DMS53 (cell line): Measurements from ENCODE around the gene SOD1.
"Not testable (repeated sequence)": the region's sequence is repeated elsewhere in the genome, so short reads cannot be mapped to it uniquely, and the experiment has no call there.

ENCODE experiments used
- DNase-seq: peaks from one replicate; lab custom pipeline; 2025; lab: John Stamatoyannopoulos, UW

SOD1 gene

DNA sequence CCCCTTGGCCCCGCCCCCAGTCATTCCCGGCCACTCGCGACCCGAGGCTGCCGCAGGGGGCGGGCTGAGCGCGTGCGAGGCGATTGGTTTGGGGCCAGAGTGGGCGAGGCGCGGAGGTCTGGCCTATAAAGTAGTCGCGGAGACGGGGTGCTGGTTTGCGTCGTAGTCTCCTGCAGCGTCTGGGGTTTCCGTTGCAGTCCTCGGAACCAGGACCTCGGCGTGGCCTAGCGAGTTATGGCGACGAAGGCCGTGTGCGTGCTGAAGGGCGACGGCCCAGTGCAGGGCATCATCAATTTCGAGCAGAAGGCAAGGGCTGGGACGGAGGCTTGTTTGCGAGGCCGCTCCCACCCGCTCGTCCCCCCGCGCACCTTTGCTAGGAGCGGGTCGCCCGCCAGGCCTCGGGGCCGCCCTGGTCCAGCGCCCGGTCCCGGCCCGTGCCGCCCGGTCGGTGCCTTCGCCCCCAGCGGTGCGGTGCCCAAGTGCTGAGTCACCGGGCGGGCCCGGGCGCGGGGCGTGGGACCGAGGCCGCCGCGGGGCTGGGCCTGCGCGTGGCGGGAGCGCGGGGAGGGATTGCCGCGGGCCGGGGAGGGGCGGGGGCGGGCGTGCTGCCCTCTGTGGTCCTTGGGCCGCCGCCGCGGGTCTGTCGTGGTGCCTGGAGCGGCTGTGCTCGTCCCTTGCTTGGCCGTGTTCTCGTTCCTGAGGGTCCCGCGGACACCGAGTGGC is at the start of gene SOD1:
TSS of gene SOD1 (plus strand) at position 158 of the 723 bp plus-strand sequence. CDS start at position 235, 77 bp downstream.
- DNase-seq = peak; percentile 95

DNA sequence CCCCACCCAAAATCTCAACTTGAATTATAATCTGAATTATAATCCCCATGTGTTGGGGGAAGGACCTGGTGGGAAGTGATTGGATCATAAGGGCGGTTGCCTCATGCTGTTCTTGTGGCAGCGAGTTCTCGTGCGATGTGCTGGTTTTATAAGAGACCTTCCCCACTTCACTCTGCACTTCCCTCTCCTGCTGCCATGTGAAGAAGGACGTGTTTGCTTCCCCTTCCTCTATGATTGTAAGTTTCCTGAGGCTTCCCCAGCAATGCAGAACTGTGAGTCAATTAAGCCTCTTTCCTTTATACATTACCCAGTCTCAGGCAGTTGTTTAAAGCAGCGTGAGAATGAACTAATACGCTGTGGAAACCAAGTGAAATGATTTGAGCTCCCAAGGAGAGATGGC is 48.0 kb upstream of the SOD1 start:
- no peak for DNase-seq

DNA sequence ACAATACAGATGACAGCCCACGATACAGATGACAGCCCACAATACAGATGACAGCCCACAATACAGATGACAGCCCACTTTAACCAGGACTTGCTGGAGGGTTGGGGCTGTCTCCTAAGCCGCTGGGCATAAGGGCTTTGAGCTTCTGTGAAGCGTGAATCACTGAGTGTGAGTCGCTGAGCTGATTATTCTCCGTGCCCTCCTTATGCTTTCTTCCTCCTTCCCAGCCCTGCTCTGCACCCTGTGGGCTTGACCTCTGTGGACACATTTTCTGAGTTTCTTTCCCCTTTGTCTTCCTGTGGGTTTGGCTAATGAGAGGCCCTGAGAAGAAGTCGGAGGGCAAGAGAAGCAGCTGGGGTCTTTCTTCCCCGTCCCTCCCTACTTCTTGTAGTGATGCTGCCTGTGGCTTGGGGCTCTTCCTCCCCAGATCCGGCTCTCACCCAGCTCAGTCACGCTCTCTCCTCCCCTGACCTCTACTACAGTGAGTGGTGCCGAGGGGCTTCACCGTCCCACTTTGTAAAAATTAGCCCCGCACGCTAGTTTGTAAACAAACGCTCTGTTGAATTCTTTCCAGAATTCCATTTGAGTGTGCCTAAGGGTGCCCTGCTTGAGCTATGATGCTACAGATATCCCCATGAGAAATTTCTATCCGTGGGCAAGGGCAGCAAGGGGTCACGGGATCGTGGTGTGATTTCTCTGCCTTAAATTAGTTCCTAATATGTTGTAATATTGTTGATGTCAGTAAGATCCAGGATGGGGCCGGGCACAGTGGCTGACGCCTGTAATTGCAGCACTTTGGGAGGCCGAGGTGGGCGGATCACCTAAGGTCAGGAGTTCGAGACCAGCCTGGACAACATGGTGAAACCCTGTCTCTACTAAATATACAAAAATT is 46.4 kb upstream of the SOD1 start:
- DNase-seq = no peak

DNA sequence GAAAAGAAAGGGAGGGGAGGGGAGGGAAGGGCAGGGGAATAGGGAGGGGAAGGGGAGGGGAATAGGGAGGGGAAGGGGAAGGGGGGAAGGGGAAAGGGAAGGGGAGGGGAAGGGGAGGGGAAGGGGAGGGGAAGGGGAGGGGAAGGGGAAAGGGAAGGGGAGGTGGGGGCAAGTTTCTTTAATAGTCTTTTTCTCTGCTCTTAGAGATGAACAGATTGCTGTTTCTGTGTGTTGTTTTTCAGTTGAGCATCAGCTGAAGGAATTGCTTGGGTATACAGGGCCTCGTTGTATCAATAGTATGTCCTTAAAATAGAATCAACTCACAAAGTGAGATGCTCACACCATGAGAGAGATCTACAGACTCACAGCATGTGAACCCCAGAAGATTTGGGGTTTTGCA is 44.8 kb upstream of the SOD1 start:
- no peak for DNase-seq

GRCh38 chr21:31616216-31616615 is 43.3 kb upstream of the SOD1 start:
- peak; percentile 2 for DNase-seq

DNA sequence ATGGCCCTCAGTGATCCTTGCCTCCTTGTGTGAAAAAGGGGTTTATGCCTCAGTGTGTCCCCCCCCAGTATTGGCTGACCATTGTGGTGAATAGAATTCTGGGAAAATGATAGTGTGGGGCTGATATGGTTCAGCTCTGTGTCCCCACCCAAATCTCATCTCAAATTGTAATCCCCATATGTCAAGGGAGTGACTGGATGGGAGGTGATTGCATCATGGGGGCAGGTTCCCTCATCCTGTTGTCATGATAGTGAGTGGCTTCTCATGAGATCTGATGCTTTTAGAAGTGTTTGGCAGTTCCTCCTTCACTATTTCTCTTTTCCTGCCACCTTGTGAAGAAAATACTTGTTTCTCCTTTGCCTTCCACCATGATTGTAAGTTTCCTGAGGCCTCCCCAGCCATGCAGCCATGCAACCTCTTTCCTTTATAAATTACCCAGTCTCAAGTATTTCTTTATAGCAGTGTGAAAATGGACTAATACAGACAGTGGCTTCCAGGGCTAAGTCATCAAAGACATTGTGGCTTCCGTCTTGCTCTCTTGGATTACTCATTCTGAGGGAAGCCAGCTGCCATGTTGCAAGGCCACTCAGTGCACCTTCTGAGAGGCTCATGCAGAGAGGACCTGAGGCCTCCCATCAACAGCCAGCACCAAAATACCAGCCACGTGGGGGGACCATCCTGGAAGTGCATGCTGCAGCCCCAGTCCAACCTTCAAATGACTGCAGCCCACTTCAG is 40.6 kb upstream of the SOD1 start:
- DNase-seq = no peak

DNA sequence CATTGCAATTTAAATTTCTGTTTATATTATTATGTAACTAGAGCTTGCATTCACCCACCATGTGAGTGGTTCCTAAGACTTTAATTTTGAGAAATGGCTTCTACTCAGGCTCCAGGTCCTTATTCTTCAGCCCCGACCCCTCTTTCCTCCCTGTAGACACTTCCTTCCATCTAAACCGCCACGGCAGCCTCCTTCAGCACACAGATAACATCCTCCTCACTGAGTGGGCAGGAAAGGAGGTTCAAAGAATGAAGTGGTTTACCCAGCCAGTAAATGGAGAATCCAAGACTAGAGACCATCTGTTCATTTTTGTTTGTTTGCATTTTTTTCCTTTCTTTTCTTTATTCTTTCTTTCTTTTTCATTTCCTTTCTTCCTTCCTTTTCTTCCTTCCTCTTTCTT is 37.1 kb upstream of the SOD1 start:
- DNase-seq = no peak

- DNase-seq = no peak
These were observed 35.8 kb upstream of the SOD1 start for GRCh38 chr21:31623664-31624063.

DNA sequence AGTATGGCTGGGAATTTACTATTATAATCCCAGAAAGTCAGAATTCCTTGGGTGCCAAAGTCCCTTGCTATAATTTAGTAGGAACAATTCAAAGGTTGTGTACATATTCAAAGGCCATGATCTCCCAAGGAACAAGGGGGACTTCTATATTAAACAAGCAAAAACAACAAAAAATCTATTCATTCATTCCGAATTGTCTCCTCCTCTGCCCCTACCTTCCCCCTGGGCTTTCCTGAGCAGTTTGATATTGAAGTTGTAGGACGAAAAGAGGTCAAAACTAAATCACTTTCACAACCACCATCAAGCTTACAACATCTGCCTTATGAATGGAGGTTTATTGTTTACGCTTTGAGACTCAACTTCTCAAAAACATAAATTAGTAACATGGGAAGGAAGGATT is 35.3 kb upstream of the SOD1 start:
- DNase-seq = no peak

GRCh38 chr21:31624961-31625491 is 34.5 kb upstream of the SOD1 start:
- DNase-seq = no peak

DNA sequence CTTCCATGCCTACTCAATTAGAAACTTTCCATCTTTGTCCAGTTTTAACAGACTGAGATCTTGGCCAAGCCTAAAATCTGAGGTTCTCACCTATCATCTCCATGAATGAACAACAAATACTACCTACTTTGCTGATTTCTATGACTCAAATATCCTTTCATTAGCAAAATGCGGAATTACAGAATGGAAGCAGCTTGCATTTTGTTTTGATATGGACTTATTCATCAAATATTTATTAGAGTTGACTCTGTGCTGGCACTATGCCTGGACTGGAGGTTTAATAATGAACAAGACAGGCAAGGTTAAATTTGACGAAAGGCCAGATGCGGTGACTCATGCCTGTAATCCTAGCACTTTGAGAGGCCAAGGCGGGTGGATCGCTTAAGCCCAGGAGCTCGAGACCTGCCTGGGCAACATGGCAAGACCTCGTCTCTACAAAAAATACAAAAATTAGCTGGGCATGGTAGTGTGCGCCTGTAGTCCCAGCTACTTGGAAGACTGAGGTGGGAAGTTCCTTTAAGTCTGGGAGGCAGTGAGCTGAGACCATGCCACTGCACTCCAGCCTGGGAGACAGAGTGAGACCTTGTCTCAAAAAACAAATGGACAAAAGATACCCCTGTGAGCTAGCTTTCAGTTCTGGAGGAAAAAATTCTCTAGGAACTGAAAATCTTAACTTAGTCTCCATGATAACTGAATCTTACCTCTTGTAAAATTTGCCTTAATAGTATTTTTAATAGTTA is 29.4 kb upstream of the SOD1 start:
- DNase-seq = peak; percentile 76

- not testable (repeated sequence) for DNase-seq
These were observed 27.6 kb upstream of the SOD1 start for GRCh38 chr21:31631881-31632280.

DNA sequence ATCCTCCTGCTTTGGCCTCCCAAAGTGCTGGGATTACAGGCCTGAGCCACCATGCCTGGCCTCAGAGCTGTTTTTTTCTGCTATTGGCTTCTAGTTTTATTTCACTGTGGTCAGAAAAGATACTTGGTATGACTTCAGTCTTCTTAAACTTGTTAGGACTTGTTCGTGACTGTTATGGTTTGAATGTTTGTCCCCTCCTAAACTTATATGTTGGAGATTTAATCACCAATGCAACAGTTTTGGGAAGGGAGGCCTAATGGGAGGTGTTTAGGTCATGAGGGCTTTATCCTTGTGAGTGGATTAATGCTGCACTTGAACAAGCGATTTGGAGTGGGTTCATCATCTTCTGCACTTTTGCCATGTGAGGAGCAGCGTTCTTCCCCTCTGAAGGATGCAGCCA is 24.5 kb upstream of the SOD1 start:
- DNase-seq = no peak

- DNase-seq = no peak
These were observed 22.6 kb upstream of the SOD1 start for GRCh38 chr21:31636874-31637273.

DNA sequence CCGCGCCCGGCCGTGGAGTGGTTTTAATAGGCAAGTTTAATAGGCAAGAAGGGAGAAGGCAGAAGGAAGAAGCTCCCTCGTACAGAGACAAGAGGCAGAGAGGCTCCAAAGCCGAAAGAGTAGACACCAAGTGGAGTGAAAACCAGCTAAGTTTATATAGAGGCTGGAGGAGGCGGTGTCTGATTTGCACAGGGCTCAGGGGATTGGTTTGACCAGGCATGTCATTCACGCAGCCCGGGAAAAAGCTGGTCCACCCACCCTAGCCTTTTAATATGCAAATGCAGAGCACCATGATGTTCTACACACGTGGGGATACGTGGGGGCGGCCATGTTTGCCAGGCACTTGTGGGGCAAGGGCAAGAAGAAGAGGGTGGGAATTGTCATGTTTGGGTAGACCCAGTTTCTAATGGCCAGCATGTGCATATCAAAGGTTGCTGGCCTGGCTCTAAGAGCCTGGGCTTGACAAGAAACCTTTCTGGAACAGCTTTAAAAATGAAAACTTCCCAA is 18.0 kb upstream of the SOD1 start:
- DNase-seq = no peak

DNA sequence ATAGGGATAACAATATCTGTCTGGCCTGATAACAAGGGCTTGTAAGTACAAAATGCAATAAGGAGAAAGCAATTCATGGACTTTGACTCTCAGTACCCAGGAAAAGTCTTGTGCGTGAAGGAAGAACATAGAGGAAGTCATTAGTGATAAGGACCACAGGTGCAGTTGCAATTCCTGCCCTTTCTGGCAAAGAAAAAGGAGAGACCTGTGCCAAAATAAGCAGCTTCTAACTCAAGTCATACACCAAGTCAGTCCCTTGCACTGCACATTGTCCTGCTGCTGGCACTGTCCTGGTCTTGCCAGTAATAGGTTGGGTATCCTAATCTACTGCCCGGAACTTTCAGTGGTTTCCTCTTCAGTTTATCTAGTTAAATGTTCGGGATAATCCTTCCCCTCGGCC is 14.8 kb upstream of the SOD1 start:
- DNase-seq = no peak

- no peak for DNase-seq
These were observed 11.8 kb upstream of the SOD1 start for GRCh38 chr21:31647650-31648049.

GRCh38 chr21:31650930-31651329 is 8.6 kb upstream of the SOD1 start:
- DNase-seq = no peak

GRCh38 chr21:31651491-31651890 is 8.0 kb upstream of the SOD1 start:
- not testable (repeated sequence) for DNase-seq

DNA sequence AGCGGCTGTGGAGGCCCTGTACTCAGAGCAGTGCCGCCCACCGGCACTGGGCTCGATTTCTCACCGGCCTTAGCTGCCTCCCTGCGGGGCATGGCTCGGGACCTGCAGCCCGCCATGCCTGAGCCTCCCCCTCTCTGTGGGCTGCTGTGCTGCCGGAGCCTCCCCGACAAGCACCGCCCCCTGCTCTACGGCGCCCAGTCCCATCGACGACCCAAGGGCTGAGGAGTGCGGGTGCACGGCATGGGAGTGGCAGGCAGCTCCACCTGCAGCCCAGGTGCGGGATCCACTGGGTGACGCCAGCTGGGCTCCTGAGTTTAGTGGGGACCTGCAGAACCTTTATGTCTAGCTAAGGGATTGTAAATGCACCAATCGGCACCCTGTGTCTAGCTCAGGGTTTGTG is 5.2 kb upstream of the SOD1 start:
- DNase-seq = no peak

- DNase-seq = not testable (repeated sequence)
These were observed 4.5 kb upstream of the SOD1 start for GRCh38 chr21:31654821-31655580.
